ENCODE data around the gene CREB3L2. TPM values are rescaled to one million over a fixed set of nuclear protein-coding genes. Genes with fewer than 3 reads are reported as not detected.
"Not testable (repeated sequence)": the region's sequence is repeated elsewhere in the genome, so short reads cannot be mapped to it uniquely, and the experiment has no call there.

CREB3L2 gene
- total RNA-seq, 1 donor from 2014 or later, result 28.2 TPM

DNA sequence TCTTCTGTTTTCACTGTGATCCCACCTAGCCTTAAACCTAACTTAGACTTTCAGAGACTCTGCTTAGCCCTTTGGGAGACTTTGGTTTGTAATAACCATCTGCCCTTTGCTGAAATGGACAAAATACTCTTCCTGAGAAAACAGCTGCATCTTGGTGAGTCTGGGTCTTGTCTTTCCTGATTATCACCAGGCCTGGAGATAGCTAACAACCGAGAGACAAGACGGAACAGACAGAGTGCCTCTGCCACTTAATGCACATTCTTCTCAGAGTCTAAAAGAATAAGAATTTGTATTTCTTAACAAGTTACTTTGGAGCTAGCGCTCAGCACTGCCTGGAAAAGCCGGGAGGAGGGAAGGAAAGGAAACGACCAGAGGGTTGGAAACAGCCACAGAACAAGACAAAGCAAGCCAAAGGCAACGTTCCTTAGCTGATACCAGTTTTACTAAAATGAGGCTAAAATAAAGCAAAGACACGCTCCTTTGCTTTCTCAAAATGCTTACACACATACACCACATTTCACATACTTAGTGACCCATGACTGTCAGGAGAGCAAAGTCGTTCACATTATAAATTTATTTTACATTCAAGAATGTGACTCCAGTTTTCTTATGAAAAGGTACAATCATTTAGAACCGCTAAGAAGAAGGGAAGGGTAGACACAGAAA, 84.8 kb downstream of the CREB3L2 start:
- no peaks in the 10 kb centered on the region for H3K27me3 ChIP-seq (ENCODE audit: control insufficient read depth, insufficient read depth, low read length)
- H3K4me3 ChIP-seq (ENCODE audit: low read depth, low read length), result no peak overlapping the region
- DNase-seq (ENCODE audit: low read depth), result no peak
- no peaks in the 10 kb centered on the region for H3K36me3 ChIP-seq (ENCODE audit: control insufficient read depth, insufficient read depth, low read length)
- TF ChIP-seq, protein P1, sequence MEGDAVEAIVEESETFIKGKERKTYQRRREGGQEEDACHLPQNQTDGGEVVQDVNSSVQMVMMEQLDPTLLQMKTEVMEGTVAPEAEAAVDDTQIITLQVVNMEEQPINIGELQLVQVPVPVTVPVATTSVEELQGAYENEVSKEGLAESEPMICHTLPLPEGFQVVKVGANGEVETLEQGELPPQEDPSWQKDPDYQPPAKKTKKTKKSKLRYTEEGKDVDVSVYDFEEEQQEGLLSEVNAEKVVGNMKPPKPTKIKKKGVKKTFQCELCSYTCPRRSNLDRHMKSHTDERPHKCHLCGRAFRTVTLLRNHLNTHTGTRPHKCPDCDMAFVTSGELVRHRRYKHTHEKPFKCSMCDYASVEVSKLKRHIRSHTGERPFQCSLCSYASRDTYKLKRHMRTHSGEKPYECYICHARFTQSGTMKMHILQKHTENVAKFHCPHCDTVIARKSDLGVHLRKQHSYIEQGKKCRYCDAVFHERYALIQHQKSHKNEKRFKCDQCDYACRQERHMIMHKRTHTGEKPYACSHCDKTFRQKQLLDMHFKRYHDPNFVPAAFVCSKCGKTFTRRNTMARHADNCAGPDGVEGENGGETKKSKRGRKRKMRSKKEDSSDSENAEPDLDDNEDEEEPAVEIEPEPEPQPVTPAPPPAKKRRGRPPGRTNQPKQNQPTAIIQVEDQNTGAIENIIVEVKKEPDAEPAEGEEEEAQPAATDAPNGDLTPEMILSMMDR (IDR thresholded peaks at IDR 0.05; ENCODE audit: insufficient read depth, low read length, poor library complexity, severe bottlenecking), result no peak

DNA sequence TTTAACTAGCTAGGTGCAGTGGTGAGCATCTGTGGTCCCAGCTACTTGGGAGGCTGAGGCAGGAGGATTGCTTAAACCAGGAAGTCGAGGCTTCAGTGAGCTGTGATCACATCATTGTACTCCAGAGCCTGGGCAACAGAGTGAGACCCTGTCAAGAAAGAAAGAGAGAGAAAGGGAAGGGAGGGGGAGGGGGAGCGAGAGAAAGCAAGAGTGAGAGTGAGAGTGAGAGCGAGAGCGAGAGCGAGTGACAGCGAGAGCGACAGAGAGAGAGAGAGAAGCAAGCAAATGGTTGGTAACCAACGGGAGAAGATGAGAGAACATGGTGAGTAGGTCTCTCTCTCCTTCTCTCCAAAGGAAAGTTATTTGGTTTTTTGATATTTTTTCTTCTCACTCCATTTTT, 85.3 kb downstream of the CREB3L2 start:
- no peaks in the 10 kb centered on the region for H3K27me3 ChIP-seq (ENCODE audit: control insufficient read depth, insufficient read depth, low read length)
- H3K4me3 ChIP-seq (ENCODE audit: low read depth, low read length), result no peak overlapping the region
- DNase-seq (ENCODE audit: low read depth), result no peak
- TF ChIP-seq, protein P1 (IDR thresholded peaks at IDR 0.05; ENCODE audit: insufficient read depth, low read length, poor library complexity, severe bottlenecking), result no peak
- H3K36me3 ChIP-seq (ENCODE audit: control insufficient read depth, insufficient read depth, low read length), result no peaks in the 10 kb centered on the region

DNA sequence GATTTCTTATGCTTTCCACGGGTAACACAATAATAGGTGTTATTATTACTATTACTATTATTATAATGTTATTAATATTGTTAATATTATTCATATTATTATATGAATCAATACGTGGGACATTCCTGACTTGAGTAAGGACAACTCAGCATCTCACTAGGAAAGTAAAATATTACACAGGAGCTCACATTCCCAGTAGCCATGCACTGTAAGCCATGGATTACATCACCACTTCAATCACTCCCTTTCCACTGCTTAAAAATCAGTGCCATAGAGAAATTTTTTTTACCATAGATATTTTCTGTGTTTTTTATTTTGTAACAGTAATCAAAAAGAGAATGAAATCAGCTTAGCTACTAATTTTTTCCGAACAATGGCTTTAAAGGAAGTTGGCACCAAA, 86.6 kb downstream of the CREB3L2 start:
- no peak for DNase-seq (ENCODE audit: low read depth)
- Histone ChIP-seq H3K36me3 (ENCODE audit: control insufficient read depth, insufficient read depth, low read length) (no peaks in the 10 kb centered on the region), H3K27me3 (ENCODE audit: control insufficient read depth, insufficient read depth, low read length) (no peaks in the 10 kb centered on the region), H3K4me3 (ENCODE audit: low read depth, low read length) (no peak overlapping the region)
- TF ChIP-seq, protein P1 (IDR thresholded peaks at IDR 0.05; ENCODE audit: insufficient read depth, low read length, poor library complexity, severe bottlenecking), result no peak

DNA sequence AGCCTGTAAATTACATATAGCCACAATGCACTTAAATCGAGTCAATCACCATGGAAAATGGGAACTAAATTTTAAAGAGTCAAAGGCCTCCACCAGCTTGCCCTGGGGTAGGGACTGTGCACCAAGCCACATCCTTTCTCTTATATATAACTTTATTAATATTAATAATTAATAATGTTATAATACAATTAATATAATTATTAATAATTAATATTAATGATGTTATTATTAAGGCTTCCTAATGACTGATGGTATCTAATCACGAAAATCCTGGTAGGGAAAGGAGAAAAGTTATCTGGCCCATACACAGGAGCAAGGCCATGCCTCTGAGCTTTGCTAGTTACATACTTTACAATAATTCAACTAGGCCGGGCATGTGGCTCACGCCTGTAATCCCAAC, 87.9 kb downstream of the CREB3L2 start:
- Histone ChIP-seq H3K36me3 (ENCODE audit: control insufficient read depth, insufficient read depth, low read length) (no peaks in the 10 kb centered on the region), H3K4me3 (ENCODE audit: low read depth, low read length) (no peak overlapping the region), H3K27me3 (ENCODE audit: control insufficient read depth, insufficient read depth, low read length) (no peaks in the 10 kb centered on the region)
- TF ChIP-seq, protein P1 (IDR thresholded peaks at IDR 0.05; ENCODE audit: insufficient read depth, low read length, poor library complexity, severe bottlenecking), result no peak
- DNase-seq (ENCODE audit: low read depth), result no peak

DNA sequence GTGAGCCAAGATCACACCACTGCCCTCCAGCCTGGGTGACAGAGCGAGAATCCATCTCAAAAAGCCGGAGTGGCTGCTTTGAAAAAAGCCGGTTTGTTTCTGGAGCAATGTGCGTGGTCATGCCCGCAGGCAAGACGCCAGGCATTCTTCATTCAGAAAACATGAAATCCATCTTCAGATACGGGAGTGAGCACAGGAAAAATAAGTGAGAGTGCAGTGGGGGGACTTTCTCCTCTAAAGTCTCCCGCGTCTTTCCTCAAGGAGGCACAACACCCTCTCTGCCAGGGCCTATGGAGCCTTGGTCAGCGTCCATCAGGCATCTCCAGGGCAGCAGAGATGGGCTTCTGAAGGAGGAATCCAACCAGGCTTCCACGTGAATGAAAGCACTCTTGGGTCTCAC, 92.8 kb downstream of the CREB3L2 start:
- TF ChIP-seq, protein P1 (IDR thresholded peaks at IDR 0.05; ENCODE audit: insufficient read depth, low read length, poor library complexity, severe bottlenecking), result no peak
- no peaks in the 10 kb centered on the region for H3K27me3 ChIP-seq (ENCODE audit: control insufficient read depth, insufficient read depth, low read length)
- no peaks in the 10 kb centered on the region for H3K36me3 ChIP-seq (ENCODE audit: control insufficient read depth, insufficient read depth, low read length)
- no peak overlapping the region for H3K4me3 ChIP-seq (ENCODE audit: low read depth, low read length)
- no peak for DNase-seq (ENCODE audit: low read depth)

DNA sequence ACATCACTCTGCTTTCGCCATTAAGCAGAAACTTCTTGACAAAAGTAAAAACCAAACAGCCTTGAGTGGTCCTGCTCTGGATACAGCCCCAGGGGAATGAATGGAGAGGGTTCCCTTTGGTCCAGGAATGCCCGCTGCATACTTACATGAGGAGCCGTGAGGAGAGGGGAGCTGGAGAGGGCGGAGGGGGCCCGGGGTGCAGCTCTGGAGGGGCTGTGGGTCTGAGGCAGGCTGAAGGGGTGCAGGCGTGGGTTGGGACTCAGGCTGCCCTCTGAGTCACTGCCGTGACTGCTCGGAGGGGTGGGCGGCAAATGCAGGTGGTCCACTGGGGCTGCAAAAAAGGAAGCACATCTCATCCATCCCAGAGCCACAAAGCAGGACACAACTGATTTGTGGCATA, 93.8 kb downstream of the CREB3L2 start:
- H3K36me3 ChIP-seq (ENCODE audit: control insufficient read depth, insufficient read depth, low read length), result no peaks in the 10 kb centered on the region
- H3K27me3 ChIP-seq (ENCODE audit: control insufficient read depth, insufficient read depth, low read length), result no peaks in the 10 kb centered on the region
- DNase-seq (ENCODE audit: low read depth), result no peak
- no peak overlapping the region for H3K4me3 ChIP-seq (ENCODE audit: low read depth, low read length)
- TF ChIP-seq, protein P1 (IDR thresholded peaks at IDR 0.05; ENCODE audit: insufficient read depth, low read length, poor library complexity, severe bottlenecking), result no peak

DNA sequence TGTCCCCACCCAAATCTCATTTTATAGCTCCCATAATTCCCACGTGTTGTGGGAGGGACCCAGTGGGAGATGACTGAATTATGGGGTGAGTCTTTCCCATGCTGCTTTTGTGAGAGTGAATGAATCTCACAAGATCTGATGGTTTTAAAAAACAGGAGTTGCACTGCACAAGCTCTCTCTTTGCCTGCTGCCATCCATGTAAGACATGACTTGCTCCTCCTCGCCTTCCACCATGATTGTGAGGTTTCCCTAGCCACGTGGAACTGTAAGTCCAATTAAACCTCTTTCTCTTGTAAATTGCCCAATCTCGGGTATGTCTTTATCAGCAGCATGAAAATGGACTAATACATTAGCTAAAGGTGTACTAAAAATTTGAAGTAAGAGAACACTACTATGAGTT, 95.2 kb downstream of the CREB3L2 start:
- not testable (repeated sequence) for H3K36me3 ChIP-seq (ENCODE audit: control insufficient read depth, insufficient read depth, low read length); H3K27me3 ChIP-seq (ENCODE audit: control insufficient read depth, insufficient read depth, low read length); H3K4me3 ChIP-seq (ENCODE audit: low read depth, low read length); DNase-seq (ENCODE audit: low read depth)
